K562 (cell line): ENCODE data around the gene CDC6.

Experiments used
- ATF1 ChIP-seq, 2 experiments: fragments of 450-650 bp in 1 of 2; IDR thresholded peaks; 2 replicates each; pipeline ENCODE4 v1.6.1; 2016; ENCODE audit warnings: missing compliant biosample characterization in 1 of 2, missing genetic modification characterization in 1 of 2
- CHD4 ChIP-seq: fragments of 200-600 bp; sonication (generic); IDR thresholded peaks from 3 replicates; pipeline ENCODE4 v1.6.1; 2012; ENCODE audit warnings: low read depth, mild to moderate bottlenecking, mixed read lengths, low read length, inconsistent platforms; ENCODE audit not compliant: insufficient read depth, insufficient replicate concordance, poor library complexity, severe bottlenecking
- HNRNPH1 ChIP-seq: fragments of 200-400 bp; formaldehyde crosslinking; optimal IDR thresholded peaks from 2 replicates; pipeline ENCODE3; 2017; ENCODE audit warnings: low read depth, mild to moderate bottlenecking, low read length, moderate library complexity
- HNRNPK ChIP-seq: fragments of 200-400 bp; formaldehyde crosslinking; IDR thresholded peaks from one replicate; pipeline ENCODE4 v1.6.1; 2018; ENCODE audit warnings: mild to moderate bottlenecking, low read depth, low read length; ENCODE audit not compliant: poor library complexity, severe bottlenecking
- HNRNPLL ChIP-seq: fragments of 200-400 bp; formaldehyde crosslinking; IDR thresholded peaks from 2 replicates; pipeline ENCODE4 v1.6.1; 2017; ENCODE audit warnings: low read length, low read depth, mild to moderate bottlenecking; ENCODE audit not compliant: poor library complexity, severe bottlenecking
- NELFE ChIP-seq: IDR thresholded peaks from 2 replicates; pipeline ENCODE4 v1.6.1; 2011; ENCODE audit warnings: mild to moderate bottlenecking; ENCODE audit not compliant: insufficient read depth, insufficient read length
- NFE2L1 ChIP-seq: fragments of 450-650 bp; IDR thresholded peaks from 2 replicates; pipeline ENCODE4 v1.6.1; 2016; ENCODE audit warnings: missing genetic modification characterization, low read depth, mild to moderate bottlenecking, missing compliant biosample characterization, moderate library complexity, borderline replicate concordance
- POLR2A ChIP-seq: fragments of 450-650 bp; conservative IDR thresholded peaks from 2 replicates; pipeline ENCODE4 v1.6.1; 2016
- RBM39 ChIP-seq: fragments of 200-400 bp; formaldehyde crosslinking; optimal IDR thresholded peaks from 2 replicates; pipeline ENCODE3; 2018; ENCODE audit warnings: low read depth, low read length
- TFAM ChIP-seq: fragments of 250-450 bp; sonication (Bioruptor Pico); conservative IDR thresholded peaks from 2 replicates; pipeline ENCODE4 v1.5.0; 2021; ENCODE audit warnings: mild to moderate bottlenecking, moderate library complexity
- ZEB2 ChIP-seq: fragments of 450-650 bp; IDR thresholded peaks from 2 replicates; pipeline ENCODE4 v1.6.1; 2016
- ZNF561 ChIP-seq: fragments of 450-650 bp; formaldehyde crosslinking; conservative IDR thresholded peaks from 2 replicates; pipeline ENCODE4 v1.4.0; 2020; ENCODE audit warnings: mild to moderate bottlenecking, moderate library complexity
- TF ChIP-seq, protein P1 (sequence below), 3 experiments: IDR thresholded peaks in 2 of 3; conservative IDR thresholded peaks in 1 of 3; 2 replicates each; pipeline ENCODE4 v1.5.1; 2011 to 2012; ENCODE audit warnings: low read length in 3 of 3, mild to moderate bottlenecking in 3 of 3, control low read depth in 2 of 3, improper control_type of control experiment in 1 of 3, inconsistent platforms in 1 of 3, low read depth in 1 of 3, mixed read lengths in 1 of 3, moderate library complexity in 1 of 3; ENCODE audit not compliant: insufficient read depth in 2 of 3

GRCh38 chr17:40319651-40320540, 32.2 kb downstream of the CDC6 start:
- TF ChIP-seq HNRNPK (no peak), HNRNPH1 (no peak), TFAM (no peak), ATF1 (CRISPR knock-in tag; IDR thresholded peaks at IDR 0.05) (no peak), ATF1 (tag; IDR thresholded peaks at IDR 0.05) (no peak), POLR2A (no peak), HNRNPLL (no peak), ZEB2 (no peak), NELFE (no peak), CHD4 (no peak), ZNF561 (no peak), RBM39 (no peak), NFE2L1 (tag) (no peak)
- TF ChIP-seq, protein P1, sequence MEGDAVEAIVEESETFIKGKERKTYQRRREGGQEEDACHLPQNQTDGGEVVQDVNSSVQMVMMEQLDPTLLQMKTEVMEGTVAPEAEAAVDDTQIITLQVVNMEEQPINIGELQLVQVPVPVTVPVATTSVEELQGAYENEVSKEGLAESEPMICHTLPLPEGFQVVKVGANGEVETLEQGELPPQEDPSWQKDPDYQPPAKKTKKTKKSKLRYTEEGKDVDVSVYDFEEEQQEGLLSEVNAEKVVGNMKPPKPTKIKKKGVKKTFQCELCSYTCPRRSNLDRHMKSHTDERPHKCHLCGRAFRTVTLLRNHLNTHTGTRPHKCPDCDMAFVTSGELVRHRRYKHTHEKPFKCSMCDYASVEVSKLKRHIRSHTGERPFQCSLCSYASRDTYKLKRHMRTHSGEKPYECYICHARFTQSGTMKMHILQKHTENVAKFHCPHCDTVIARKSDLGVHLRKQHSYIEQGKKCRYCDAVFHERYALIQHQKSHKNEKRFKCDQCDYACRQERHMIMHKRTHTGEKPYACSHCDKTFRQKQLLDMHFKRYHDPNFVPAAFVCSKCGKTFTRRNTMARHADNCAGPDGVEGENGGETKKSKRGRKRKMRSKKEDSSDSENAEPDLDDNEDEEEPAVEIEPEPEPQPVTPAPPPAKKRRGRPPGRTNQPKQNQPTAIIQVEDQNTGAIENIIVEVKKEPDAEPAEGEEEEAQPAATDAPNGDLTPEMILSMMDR (IDR thresholded peaks at IDR 0.05 in 2 of 3, conservative IDR thresholded peaks at IDR 0.05 in 1 of 3; ENCODE audit: insufficient read depth in 2 of 3, low read depth in 1 of 3, low read length in 3 of 3) = no peak
